PC-3 (cell line): ENCODE measurements around the gene FAT2.

Experiments used
- EZH2 ChIP-seq: fragments of 300-600 bp; sonication (generic); IDR thresholded peaks from one replicate; pipeline ENCODE4 v1.6.1; 2017; ENCODE audit warnings: antibody characterized with exemption, mild to moderate bottlenecking, low read length; ENCODE audit not compliant: unreplicated experiment
- TF ChIP-seq, protein P1 (sequence below): fragments of 300-600 bp; sonication (generic); conservative IDR thresholded peaks from 2 replicates; pipeline ENCODE4 v1.5.1; 2017; ENCODE audit warnings: antibody characterized with exemption, low read depth, mild to moderate bottlenecking, low read length

GRCh38 chr5:151632941-151633340, 41.8 kb upstream of the FAT2 start:
- TF ChIP-seq, protein P1, sequence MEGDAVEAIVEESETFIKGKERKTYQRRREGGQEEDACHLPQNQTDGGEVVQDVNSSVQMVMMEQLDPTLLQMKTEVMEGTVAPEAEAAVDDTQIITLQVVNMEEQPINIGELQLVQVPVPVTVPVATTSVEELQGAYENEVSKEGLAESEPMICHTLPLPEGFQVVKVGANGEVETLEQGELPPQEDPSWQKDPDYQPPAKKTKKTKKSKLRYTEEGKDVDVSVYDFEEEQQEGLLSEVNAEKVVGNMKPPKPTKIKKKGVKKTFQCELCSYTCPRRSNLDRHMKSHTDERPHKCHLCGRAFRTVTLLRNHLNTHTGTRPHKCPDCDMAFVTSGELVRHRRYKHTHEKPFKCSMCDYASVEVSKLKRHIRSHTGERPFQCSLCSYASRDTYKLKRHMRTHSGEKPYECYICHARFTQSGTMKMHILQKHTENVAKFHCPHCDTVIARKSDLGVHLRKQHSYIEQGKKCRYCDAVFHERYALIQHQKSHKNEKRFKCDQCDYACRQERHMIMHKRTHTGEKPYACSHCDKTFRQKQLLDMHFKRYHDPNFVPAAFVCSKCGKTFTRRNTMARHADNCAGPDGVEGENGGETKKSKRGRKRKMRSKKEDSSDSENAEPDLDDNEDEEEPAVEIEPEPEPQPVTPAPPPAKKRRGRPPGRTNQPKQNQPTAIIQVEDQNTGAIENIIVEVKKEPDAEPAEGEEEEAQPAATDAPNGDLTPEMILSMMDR = no peak
- no peak for TF ChIP-seq EZH2
